Measurements from ENCODE around the gene FAM120B.

GRCh38 chr6:170317076-170317475 lies 10.5 kb downstream of the FAM120B start:
- TF ChIP-seq CTCF (IDR thresholded peaks at IDR 0.05; ENCODE audit: low read length) (no peak), EZH2 (IDR thresholded peaks at IDR 0.05; ENCODE audit: borderline replicate concordance, low read length) (no peak)
